Chondrocyte (in vitro differentiated cells): ENCODE results near the gene GRIN1. TPM values are rescaled to one million over a fixed set of nuclear protein-coding genes. Genes with fewer than 3 reads are reported as not detected.

Experiments used
- DNase-seq: peaks from one replicate; pipeline ENCODE4 v3.0.0; 2021; ENCODE audit warnings: mixed read lengths, low spot score
- H3K27ac Mint-ChIP-seq: one replicate; pipeline ENCODE4 v1.8.0; 2021; ENCODE audit warnings: mild to moderate bottlenecking, moderate library complexity, mixed read lengths; ENCODE audit not compliant: unreplicated experiment
- H3K27me3 Mint-ChIP-seq: 2 replicates; pipeline ENCODE4 v1.8.0; 2021; ENCODE audit warnings: low read depth, mixed read lengths
- H3K36me3 Mint-ChIP-seq: 2 replicates; pipeline ENCODE4 v1.8.0; 2021; ENCODE audit warnings: low read depth, mixed read lengths
- H3K4me1 Mint-ChIP-seq: 2 replicates; pipeline ENCODE4 v1.8.0; 2021; ENCODE audit warnings: low read depth, mild to moderate bottlenecking, mixed read lengths
- H3K4me3 Mint-ChIP-seq: one replicate; pipeline ENCODE4 v1.8.0; 2021; ENCODE audit warnings: mild to moderate bottlenecking, moderate library complexity, mixed read lengths; ENCODE audit not compliant: unreplicated experiment
- H3K9me3 Mint-ChIP-seq: 2 replicates; pipeline ENCODE4 v1.8.0; 2021; ENCODE audit warnings: low read depth, mixed read lengths
- total RNA-seq: library from RNA; stranded (reverse); gene quantifications from 3 replicates; pipeline ENCODE4 v1.2.1, GENCODE V29; 2021
- TF ChIP-seq, protein P1 (sequence below): fragments of 200-600 bp; sonication (generic); IDR thresholded peaks from 2 replicates; pipeline ENCODE4 v1.5.0; 2021; ENCODE audit warnings: antibody characterized with exemption, mild to moderate bottlenecking, moderate library complexity

Gene GRIN1
- total RNA-seq, 1 donor from 2014 or later: 0.07 TPM

DNA sequence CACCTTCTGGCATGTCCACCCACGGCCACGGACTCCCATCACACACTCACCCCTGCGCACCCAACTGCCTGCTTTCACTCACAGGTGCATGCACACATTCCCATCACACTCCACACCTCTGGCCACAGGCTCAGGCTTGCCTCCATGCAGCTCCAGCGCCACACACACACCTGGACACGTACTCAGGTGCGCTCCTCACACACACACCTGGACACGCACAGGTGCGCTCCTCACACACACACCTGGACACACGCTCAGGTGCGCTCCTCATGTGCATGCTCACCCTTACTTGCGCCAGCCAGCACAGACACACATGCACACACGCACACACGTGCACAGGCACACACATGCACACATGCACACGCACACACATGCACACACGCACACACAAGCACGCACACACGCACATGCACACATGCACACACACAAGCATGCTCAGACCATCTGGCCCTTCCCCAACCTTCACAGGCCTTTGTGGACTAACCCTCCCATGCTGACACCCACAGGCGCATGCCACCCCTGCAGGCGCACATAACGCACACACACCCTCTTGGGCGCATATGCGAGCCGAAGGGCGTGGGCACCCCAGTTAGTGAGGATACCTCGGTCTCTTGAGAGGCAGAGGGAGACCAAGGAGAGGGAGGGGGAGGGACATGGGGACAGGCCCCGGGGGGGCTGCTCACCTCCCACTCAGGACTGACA is 8.3 kb downstream of the GRIN1 start:
- H3K9me3 Mint-ChIP-seq: no peaks in the 10 kb centered on the region

DNA sequence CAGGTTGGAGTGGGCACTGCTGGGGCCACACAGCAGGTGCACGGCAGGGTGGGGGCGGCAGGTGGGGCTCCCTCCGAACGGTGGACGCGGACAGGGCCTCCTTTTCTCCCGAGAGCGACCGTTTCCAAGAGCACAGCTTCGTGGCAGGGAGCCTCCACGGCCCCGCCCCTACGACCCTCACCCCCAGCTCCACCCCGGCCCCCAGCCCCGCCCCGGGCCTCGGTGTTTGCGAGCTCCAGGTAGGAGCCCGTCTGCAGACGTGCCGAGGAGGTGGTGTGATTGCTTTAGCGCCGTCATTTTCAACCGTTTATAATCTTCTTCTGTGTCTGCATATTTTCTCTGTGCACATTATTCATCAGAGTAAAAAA is 8.8 kb downstream of the GRIN1 start:
- Mint-ChIP-seq H3K27ac (no peak overlapping the region), H3K36me3 (no peaks in the 10 kb centered on the region), H3K4me1 (no peaks in the 10 kb centered on the region), H3K27me3 (peaks cover 13% of the 10 kb centered on the region), H3K9me3 (no peaks in the 10 kb centered on the region), H3K4me3 (no peak overlapping the region)
- no peak for DNase-seq
- TF ChIP-seq, protein P1, sequence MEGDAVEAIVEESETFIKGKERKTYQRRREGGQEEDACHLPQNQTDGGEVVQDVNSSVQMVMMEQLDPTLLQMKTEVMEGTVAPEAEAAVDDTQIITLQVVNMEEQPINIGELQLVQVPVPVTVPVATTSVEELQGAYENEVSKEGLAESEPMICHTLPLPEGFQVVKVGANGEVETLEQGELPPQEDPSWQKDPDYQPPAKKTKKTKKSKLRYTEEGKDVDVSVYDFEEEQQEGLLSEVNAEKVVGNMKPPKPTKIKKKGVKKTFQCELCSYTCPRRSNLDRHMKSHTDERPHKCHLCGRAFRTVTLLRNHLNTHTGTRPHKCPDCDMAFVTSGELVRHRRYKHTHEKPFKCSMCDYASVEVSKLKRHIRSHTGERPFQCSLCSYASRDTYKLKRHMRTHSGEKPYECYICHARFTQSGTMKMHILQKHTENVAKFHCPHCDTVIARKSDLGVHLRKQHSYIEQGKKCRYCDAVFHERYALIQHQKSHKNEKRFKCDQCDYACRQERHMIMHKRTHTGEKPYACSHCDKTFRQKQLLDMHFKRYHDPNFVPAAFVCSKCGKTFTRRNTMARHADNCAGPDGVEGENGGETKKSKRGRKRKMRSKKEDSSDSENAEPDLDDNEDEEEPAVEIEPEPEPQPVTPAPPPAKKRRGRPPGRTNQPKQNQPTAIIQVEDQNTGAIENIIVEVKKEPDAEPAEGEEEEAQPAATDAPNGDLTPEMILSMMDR: no peak

More for the DNA sequence above, 8.3 kb downstream of the GRIN1 start:
- no peaks in the 10 kb centered on the region for H3K36me3 Mint-ChIP-seq
- DNase-seq: peak; percentile 75
- no peak overlapping the region for H3K27ac Mint-ChIP-seq
- no peak overlapping the region for H3K4me3 Mint-ChIP-seq
- no peaks in the 10 kb centered on the region for H3K4me1 Mint-ChIP-seq
- TF ChIP-seq, protein P1: no peak
- H3K27me3 Mint-ChIP-seq: peaks cover 15% of the 10 kb centered on the region

DNA sequence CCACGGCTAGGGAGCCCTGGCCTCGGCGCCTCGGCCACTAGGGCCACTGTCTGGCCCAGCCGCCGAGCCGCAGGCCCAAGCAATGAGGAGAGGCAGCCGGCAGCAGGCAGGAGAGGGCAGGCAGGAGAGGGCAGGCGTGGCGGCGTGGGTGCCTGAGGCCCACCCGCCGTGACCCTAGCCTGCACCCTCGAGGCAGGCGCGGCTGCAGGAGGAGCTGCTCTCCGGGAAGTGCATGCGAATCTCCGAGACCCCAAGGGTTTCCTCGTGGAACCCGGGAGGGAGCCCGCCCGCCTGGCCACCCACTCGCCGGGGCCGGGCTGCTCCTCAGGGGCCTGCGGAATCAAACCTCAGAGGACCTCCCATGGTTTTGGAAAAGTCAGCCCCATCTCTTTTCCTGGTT is 9.3 kb downstream of the GRIN1 start:
- TF ChIP-seq, protein P1: no peak
- Mint-ChIP-seq H3K9me3 (no peaks in the 10 kb centered on the region), H3K27ac (no peak overlapping the region), H3K4me1 (no peaks in the 10 kb centered on the region), H3K27me3 (peaks cover 13% of the 10 kb centered on the region), H3K36me3 (no peaks in the 10 kb centered on the region), H3K4me3 (no peak overlapping the region)
- DNase-seq: peak; percentile 65

DNA sequence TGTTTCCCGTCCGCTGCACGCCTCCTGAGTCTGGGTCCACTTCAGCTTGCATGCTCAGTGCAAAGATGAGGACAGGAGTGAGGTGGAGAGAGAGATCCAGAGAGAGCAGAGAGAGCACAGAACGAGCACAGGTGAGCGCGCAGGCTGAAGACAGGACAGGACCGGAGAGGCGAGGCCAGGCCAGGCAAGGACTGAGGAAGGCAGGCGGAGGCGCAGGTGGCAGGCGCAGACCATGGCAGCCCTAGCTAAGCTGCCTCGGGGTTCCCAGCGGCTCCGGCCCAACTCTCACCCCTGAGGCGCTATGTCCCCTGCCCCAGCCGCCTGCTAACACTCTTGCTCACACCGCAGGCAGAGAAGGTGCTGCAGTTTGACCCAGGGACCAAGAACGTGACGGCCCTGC is 9.7 kb downstream of the GRIN1 start:
- TF ChIP-seq, protein P1: no peak
- Mint-ChIP-seq H3K4me1 (no peaks in the 10 kb centered on the region), H3K4me3 (no peak overlapping the region), H3K27me3 (peaks cover 10% of the 10 kb centered on the region), H3K27ac (no peak overlapping the region), H3K36me3 (no peaks in the 10 kb centered on the region), H3K9me3 (no peaks in the 10 kb centered on the region)
- DNase-seq: peak; percentile 79

DNA sequence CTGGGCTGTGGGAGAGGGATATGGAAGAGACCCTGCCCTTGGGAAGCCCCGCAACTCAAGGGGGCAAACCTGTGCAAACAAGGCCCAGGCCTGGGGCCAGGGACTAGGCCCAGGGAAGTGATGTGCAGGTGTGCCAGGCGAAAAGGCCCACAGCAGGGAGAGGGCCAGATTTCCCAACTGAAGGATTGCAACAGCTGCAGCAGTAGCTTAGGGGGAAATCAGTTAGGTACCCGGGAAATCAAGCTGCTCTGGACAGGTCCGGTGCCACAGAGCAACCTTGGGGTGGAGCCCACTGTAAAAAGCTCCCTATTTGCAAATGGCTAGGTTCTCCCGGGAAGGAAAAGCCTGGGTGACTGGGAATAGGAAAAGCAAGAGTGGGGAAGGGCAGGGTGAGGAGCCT is 10.4 kb downstream of the GRIN1 start:
- H3K9me3 Mint-ChIP-seq: no peaks in the 10 kb centered on the region
- H3K27me3 Mint-ChIP-seq: peaks cover 6% of the 10 kb centered on the region
- no peaks in the 10 kb centered on the region for H3K36me3 Mint-ChIP-seq
- no peak overlapping the region for H3K4me3 Mint-ChIP-seq
- H3K27ac Mint-ChIP-seq: no peak overlapping the region
- DNase-seq: no peak
- TF ChIP-seq, protein P1: no peak
- no peaks in the 10 kb centered on the region for H3K4me1 Mint-ChIP-seq
